MM.1S (cell line): ENCODE data around the gene MARCHF9.

ENCODE experiments used
- EZH2phosphoT487 ChIP-seq: fragments of 300-600 bp; sonication (generic); IDR thresholded peaks from 2 replicates; pipeline ENCODE4 v1.6.1; 2018; ENCODE audit warnings: antibody characterized with exemption, low read length
- TF ChIP-seq, protein P1 (sequence below): fragments of 300-600 bp; sonication (generic); IDR thresholded peaks from 2 replicates; pipeline ENCODE4 v1.5.1; 2016; ENCODE audit warnings: antibody characterized with exemption, low read length, mixed read lengths

DNA sequence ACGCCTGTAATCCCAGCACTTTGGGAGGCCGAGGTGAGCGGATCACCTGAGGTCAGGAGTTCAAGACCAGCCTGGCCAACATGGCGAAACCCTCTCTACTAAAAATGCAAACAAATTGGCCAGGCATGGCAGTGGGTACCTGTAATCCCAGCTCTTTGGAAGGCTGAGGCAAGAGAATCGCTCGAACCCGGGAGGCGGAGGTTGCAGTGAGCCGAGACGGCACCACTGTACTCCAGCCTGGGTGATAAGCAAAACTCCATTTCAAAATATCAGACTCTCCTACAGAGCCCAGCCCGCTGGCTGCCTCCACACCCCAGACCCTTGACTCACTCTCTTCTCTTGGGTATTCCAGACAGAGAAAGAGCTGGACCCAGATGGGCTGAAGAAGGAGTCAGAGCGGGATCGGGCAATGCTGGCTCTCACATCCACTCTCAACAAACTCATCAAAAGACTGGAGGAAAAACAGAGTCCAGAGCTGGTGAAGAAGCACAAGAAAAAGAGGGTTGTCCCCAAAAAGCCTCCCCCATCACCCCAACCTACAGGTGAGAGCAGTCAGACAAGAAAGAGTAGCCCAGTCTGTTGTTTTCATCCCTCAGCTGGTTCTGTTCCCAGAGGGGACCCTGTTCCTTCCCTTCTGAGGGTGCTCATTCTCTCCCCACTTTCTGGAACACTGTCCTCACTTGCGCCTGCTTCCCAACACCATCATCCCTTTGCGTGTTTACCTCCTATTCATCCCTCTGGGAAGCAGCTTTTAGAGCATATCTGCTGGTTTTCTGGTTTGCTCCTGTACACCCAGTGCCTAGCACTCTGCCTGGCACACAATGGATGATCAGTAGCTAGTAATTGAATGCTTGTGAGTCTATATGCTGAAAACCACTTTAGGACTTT is 36.0 kb upstream of the MARCHF9 start:
- TF ChIP-seq, protein P1, sequence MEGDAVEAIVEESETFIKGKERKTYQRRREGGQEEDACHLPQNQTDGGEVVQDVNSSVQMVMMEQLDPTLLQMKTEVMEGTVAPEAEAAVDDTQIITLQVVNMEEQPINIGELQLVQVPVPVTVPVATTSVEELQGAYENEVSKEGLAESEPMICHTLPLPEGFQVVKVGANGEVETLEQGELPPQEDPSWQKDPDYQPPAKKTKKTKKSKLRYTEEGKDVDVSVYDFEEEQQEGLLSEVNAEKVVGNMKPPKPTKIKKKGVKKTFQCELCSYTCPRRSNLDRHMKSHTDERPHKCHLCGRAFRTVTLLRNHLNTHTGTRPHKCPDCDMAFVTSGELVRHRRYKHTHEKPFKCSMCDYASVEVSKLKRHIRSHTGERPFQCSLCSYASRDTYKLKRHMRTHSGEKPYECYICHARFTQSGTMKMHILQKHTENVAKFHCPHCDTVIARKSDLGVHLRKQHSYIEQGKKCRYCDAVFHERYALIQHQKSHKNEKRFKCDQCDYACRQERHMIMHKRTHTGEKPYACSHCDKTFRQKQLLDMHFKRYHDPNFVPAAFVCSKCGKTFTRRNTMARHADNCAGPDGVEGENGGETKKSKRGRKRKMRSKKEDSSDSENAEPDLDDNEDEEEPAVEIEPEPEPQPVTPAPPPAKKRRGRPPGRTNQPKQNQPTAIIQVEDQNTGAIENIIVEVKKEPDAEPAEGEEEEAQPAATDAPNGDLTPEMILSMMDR: no peak
- no peak for TF ChIP-seq EZH2phosphoT487
